ENCODE data around the gene KCNQ5. TPM values are rescaled to one million over a fixed set of nuclear protein-coding genes. Genes with fewer than 3 reads are reported as not detected.

The KCNQ5 gene
- total RNA-seq, 1 experiment from 2014 or later: 0.07 TPM

- Mint-ChIP-seq H3K9me3 (no peaks in the 10 kb centered on the region), H3K27me3 (ENCODE audit: low read depth) (no peaks in the 10 kb centered on the region), H3K27ac (no peak overlapping the region), H3K4me3 (no peak overlapping the region), H3K36me3 (ENCODE audit: insufficient read depth in 1 of 3, low read depth in 3 of 3) (no peaks in the 10 kb centered on the region), H3K4me1 (peaks cover 12 to 13% of the 10 kb centered on the region in 2 experiments)
- no peak overlapping the region for H2BK15ac ChIP-seq (ENCODE audit: low read depth, low read length)
- H3K27ac ChIP-seq (ENCODE audit: insufficient read length, low read depth, low read length): no peak overlapping the region
- H3K4me2 ChIP-seq (ENCODE audit: insufficient read depth, insufficient read length, low read length): no peak overlapping the region
- no peak overlapping the region for H2AK5ac ChIP-seq (ENCODE audit: insufficient read length, low read length)
- H3K79me1 ChIP-seq (ENCODE audit: insufficient read depth, low read depth, low read length, poor library complexity, severe bottlenecking): no peaks in the 10 kb centered on the region
- H2BK20ac ChIP-seq (ENCODE audit: low read depth, low read length, poor library complexity, severe bottlenecking): no peak overlapping the region
- no CpG with 5 or more reads among the region's 4 CpGs for WGBS (ENCODE audit: extremely low coverage, insufficient read length, low lambda C conversion rate)
- H2BK5ac ChIP-seq (ENCODE audit: insufficient read length, low read length): no peak overlapping the region
- no peaks in the 10 kb centered on the region for H3K23me2 ChIP-seq (ENCODE audit: insufficient read length, low read depth, low read length, poor library complexity, severe bottlenecking)
- H3K79me2 ChIP-seq (ENCODE audit: insufficient read depth, low read length): no peaks in the 10 kb centered on the region
- no peak overlapping the region for H4K5ac ChIP-seq (ENCODE audit: insufficient read length, low read depth, low read length)
- H3K23ac ChIP-seq (ENCODE audit: insufficient read length, low read depth, low read length): no peak overlapping the region
- no peak overlapping the region for H2AFZ ChIP-seq (ENCODE audit: low read length)
- no peak overlapping the region for H3K4ac ChIP-seq (ENCODE audit: low read depth, low read length)
- no peak overlapping the region for H2BK12ac ChIP-seq (ENCODE audit: insufficient read length, low read depth, low read length)
- no peak overlapping the region for H3K14ac ChIP-seq (ENCODE audit: insufficient read depth, low read length)
- H3K4me1 ChIP-seq (ENCODE audit: insufficient read depth, low read length): peaks cover 4% of the 10 kb centered on the region; the same call in 1 of the 2 replicates
- no peaks in the 10 kb centered on the region for H4K20me1 ChIP-seq (ENCODE audit: control insufficient read depth, insufficient read depth, insufficient read length)
- H4K91ac ChIP-seq (ENCODE audit: insufficient read length, low read depth, low read length): no peak overlapping the region
- H4K8ac ChIP-seq (replicated peaks; ENCODE audit: insufficient read length, low read depth, low read length): no peak overlapping the region
- H3T11ph ChIP-seq (ENCODE audit: low read length): no peak overlapping the region
- no peaks in the 10 kb centered on the region for H3K27me3 ChIP-seq (ENCODE audit: insufficient read depth, low read length)
- no peak overlapping the region for H3K18ac ChIP-seq (ENCODE audit: insufficient read length, low read depth, low read length)
- H3K56ac ChIP-seq (ENCODE audit: insufficient read length, low read depth, low read length): no peak overlapping the region
- H3K9me3 ChIP-seq (ENCODE audit: control insufficient read depth, low read depth, low read length): no peaks in the 10 kb centered on the region
- TF ChIP-seq, protein P1, sequence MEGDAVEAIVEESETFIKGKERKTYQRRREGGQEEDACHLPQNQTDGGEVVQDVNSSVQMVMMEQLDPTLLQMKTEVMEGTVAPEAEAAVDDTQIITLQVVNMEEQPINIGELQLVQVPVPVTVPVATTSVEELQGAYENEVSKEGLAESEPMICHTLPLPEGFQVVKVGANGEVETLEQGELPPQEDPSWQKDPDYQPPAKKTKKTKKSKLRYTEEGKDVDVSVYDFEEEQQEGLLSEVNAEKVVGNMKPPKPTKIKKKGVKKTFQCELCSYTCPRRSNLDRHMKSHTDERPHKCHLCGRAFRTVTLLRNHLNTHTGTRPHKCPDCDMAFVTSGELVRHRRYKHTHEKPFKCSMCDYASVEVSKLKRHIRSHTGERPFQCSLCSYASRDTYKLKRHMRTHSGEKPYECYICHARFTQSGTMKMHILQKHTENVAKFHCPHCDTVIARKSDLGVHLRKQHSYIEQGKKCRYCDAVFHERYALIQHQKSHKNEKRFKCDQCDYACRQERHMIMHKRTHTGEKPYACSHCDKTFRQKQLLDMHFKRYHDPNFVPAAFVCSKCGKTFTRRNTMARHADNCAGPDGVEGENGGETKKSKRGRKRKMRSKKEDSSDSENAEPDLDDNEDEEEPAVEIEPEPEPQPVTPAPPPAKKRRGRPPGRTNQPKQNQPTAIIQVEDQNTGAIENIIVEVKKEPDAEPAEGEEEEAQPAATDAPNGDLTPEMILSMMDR (conservative IDR thresholded peaks at IDR 0.05): no peak
- DNase-seq: no peak
- H2BK120ac ChIP-seq (ENCODE audit: low read depth, low read length, poor library complexity, severe bottlenecking): no peak overlapping the region
- H3K9ac ChIP-seq (ENCODE audit: extremely low read depth, insufficient read length, low read length): no peak overlapping the region
Measured at GRCh38 chr6:72809746-72810379, 188.0 kb downstream of the KCNQ5 start.

Measured in H9 (cell line).